ENCODE data around the gene GAL. TPM values are rescaled to one million over a fixed set of nuclear protein-coding genes. Genes with fewer than 3 reads are reported as not detected.

The GAL gene, protein sequence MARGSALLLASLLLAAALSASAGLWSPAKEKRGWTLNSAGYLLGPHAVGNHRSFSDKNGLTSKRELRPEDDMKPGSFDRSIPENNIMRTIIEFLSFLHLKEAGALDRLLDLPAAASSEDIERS
- polyA plus RNA-seq, result not detected in 2 replicates

DNA sequence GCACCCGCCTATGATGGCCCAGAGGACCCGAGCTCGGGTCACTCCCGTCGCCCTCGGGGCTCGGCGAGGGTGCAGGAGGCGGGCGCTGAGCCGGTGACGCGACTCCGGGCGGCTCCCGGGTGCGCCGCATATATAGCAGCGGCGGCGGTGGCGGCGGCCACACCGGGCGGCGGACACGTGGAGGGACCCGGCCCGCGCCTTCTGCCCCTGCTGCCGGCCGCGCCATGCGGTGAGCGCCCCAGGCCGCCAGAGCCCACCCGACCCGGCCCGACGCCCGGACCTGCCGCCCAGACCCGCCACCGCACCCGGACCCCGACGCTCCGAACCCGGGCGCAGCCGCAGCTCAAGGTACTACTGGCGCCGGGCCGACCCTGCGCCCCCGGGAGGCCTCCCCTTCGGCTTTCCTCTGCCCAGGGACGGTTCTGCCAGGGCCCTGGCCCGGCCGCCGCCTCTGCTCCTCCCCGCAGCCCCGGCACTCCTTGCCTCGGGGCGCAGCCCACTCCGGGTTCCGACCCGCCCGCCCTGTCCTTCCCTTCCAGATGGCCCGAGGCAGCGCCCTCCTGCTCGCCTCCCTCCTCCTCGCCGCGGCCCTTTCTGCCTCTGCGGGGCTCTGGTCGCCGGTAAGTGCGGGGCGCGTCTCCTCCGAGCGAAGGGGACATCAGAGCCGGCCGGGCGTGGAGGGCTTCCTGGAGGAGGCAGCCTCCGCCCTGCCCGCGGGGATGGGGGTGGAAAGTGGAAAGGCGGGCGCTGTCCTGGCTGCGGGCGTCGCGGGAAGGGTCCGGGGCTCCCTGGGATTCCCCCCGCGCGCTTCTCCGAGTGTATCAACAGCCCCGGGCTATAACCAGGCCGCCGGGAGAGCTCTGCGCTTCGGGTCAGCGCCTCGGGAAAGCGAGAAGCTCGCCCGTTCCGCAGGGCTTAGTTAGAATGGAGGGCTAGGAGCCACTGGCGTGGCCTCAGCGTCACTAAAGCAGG lies at the start of gene GAL:
GAL (plus strand) TSS at position 160 of the 972 bp plus-strand sequence; CDS start at position 540, 380 bp downstream.

Other genes with a start within 250 kb of the GAL start
- 29.8 and 37.7 TPM in 2 replicates for gene PPP6R3, start 223.8 kb upstream of the GAL start, polyA plus RNA-seq
- gene TESMIN, start 67.0 kb downstream of the GAL start, polyA plus RNA-seq, result 2.2 and 2.4 TPM in 2 replicates
- gene CPT1A, start 157.4 kb downstream of the GAL start, polyA plus RNA-seq, result 2.6 and 2.9 TPM in 2 replicates
- 213 and 239 TPM in 2 replicates for gene MRPL21, start 219.3 kb downstream of the GAL start, polyA plus RNA-seq
- 2.3 and 9.9 TPM in 2 replicates for gene IGHMBP2, start 219.3 kb downstream of the GAL start, polyA plus RNA-seq